ENCODE measurements around the gene ADORA1.

GRCh38 chr1:203166192-203166940 lies 38.8 kb downstream of the ADORA1 start:
- TF ChIP-seq CTCF (conservative IDR thresholded peaks at IDR 0.05; ENCODE audit: low read length), result peak; percentile 65
- TF ChIP-seq EZH2phosphoT487 (IDR thresholded peaks at IDR 0.05; ENCODE audit: borderline replicate concordance, low read depth, low read length), result no peak
